Ecto neural progenitor cell (in vitro differentiated cells): Measurements from ENCODE around the gene SETD4.
"Not testable (repeated sequence)": the region's sequence is repeated elsewhere in the genome, so short reads cannot be mapped to it uniquely, and the experiment has no call there.

ENCODE experiments used
- DNase-seq: peaks from one replicate; pipeline ENCODE4 v3.0.0-alpha.2; 2018; ENCODE audit warnings: low spot score

Gene SETD4

GRCh38 chr21:36079010-36079649, 18.8 kb upstream of the SETD4 start:
- DNase-seq: no peak

- no peak for DNase-seq
Observed at GRCh38 chr21:36077758-36078157, 17.4 kb upstream of the SETD4 start.

- DNase-seq: no peak
Observed at GRCh38 chr21:36076878-36077655, 16.7 kb upstream of the SETD4 start.

GRCh38 chr21:36075953-36076352, 15.6 kb upstream of the SETD4 start:
- no peak for DNase-seq

GRCh38 chr21:36075171-36075570, 14.8 kb upstream of the SETD4 start:
- DNase-seq: no peak

- not testable (repeated sequence) for DNase-seq
Observed at GRCh38 chr21:36073911-36074310, 13.6 kb upstream of the SETD4 start.

- DNase-seq: no peak
Observed at GRCh38 chr21:36073181-36073580, 12.9 kb upstream of the SETD4 start.

- no peak for DNase-seq
Observed at GRCh38 chr21:36072453-36073162, 12.3 kb upstream of the SETD4 start.

- DNase-seq: no peak
Observed at GRCh38 chr21:36070999-36071398, 10.7 kb upstream of the SETD4 start.

- peak; percentile 81 for DNase-seq
Observed at GRCh38 chr21:36069713-36070583, 9.6 kb upstream of the SETD4 start, which contains the start of gene CBR1. CBR1 (plus strand) TSS chr21:36070024; CDS start chr21:36070116, 92 bp downstream.

- DNase-seq: no peak
Observed at GRCh38 chr21:36068748-36069398, 8.5 kb upstream of the SETD4 start.

- no peak for DNase-seq
Observed at GRCh38 chr21:36065497-36066036, 5.2 kb upstream of the SETD4 start.

GRCh38 chr21:36064085-36064460, 3.7 kb upstream of the SETD4 start:
- DNase-seq: no peak

GRCh38 chr21:36063375-36064084, 3.2 kb upstream of the SETD4 start:
- no peak for DNase-seq

GRCh38 chr21:36061445-36061844, 1.1 kb upstream of the SETD4 start:
- no peak for DNase-seq

- peak; percentile 74 for DNase-seq
Observed at GRCh38 chr21:36059823-36060158, 535 bp downstream of the SETD4 start.

- no peak for DNase-seq
Observed at GRCh38 chr21:36055551-36055950, 4.8 kb downstream of the SETD4 start.

- DNase-seq: no peak
Observed at GRCh38 chr21:36053715-36054062, 6.6 kb downstream of the SETD4 start.

- no peak for DNase-seq
Observed at GRCh38 chr21:36052860-36053714, 7.2 kb downstream of the SETD4 start.

GRCh38 chr21:36048357-36048756, 12.0 kb downstream of the SETD4 start:
- DNase-seq: no peak
